SHP77 (cell line): ENCODE measurements around the gene CACNA2D4.

Experiments used
- DNase-seq, 2 experiments: peaks; one replicate each; lab custom pipeline; 2025; lab: John Stamatoyannopoulos, UW

CACNA2D4 gene

GRCh38 chr12:1870086-1870485, 48.4 kb downstream of the CACNA2D4 start:
- no peak for DNase-seq

- DNase-seq = no peak
Measured at GRCh38 chr12:1869145-1869544, 49.3 kb downstream of the CACNA2D4 start.

GRCh38 chr12:1865284-1865866, 53.1 kb downstream of the CACNA2D4 start:
- DNase-seq = no peak

GRCh38 chr12:1864867-1865266, 53.6 kb downstream of the CACNA2D4 start:
- DNase-seq = no peak

- DNase-seq = no peak
Measured at GRCh38 chr12:1864456-1864855, 54.0 kb downstream of the CACNA2D4 start.

- DNase-seq = no peak
Measured at GRCh38 chr12:1863823-1864222, 54.6 kb downstream of the CACNA2D4 start.

GRCh38 chr12:1862973-1863372, 55.5 kb downstream of the CACNA2D4 start:
- DNase-seq = no peak

GRCh38 chr12:1859643-1860042, 58.8 kb downstream of the CACNA2D4 start:
- DNase-seq = no peak

GRCh38 chr12:1858456-1858855, 60.0 kb downstream of the CACNA2D4 start:
- DNase-seq = no peak

- no peak for DNase-seq
Measured at GRCh38 chr12:1857821-1858220, 60.6 kb downstream of the CACNA2D4 start.

- DNase-seq = no peak
Measured at GRCh38 chr12:1857086-1857485, 61.4 kb downstream of the CACNA2D4 start.

GRCh38 chr12:1855241-1855640, 63.2 kb downstream of the CACNA2D4 start:
- no peak for DNase-seq

- no peak for DNase-seq
Measured at GRCh38 chr12:1853716-1854115, 64.7 kb downstream of the CACNA2D4 start.

GRCh38 chr12:1852076-1852475, 66.4 kb downstream of the CACNA2D4 start:
- DNase-seq = no peak

- DNase-seq = no peak
Measured at GRCh38 chr12:1851151-1851701, 67.2 kb downstream of the CACNA2D4 start.

- DNase-seq = no peak
Measured at GRCh38 chr12:1848745-1849144, 69.7 kb downstream of the CACNA2D4 start.

- no peak for DNase-seq
Measured at GRCh38 chr12:1848146-1848545, 70.3 kb downstream of the CACNA2D4 start.

- no peak for DNase-seq
Measured at GRCh38 chr12:1847411-1847810, 71.0 kb downstream of the CACNA2D4 start.

GRCh38 chr12:1846421-1847405, 71.7 kb downstream of the CACNA2D4 start:
- no peak for DNase-seq

- DNase-seq = no peak
Measured at GRCh38 chr12:1845886-1846285, 72.6 kb downstream of the CACNA2D4 start.

- no peak for DNase-seq
Measured at GRCh38 chr12:1845427-1845826, 73.0 kb downstream of the CACNA2D4 start.

- no peak for DNase-seq
Measured at GRCh38 chr12:1844661-1845409, 73.6 kb downstream of the CACNA2D4 start.
